ENCODE data around the gene E2F4. TPM values are rescaled to one million over a fixed set of nuclear protein-coding genes. Genes with fewer than 3 reads are reported as not detected.

The E2F4 gene
- polyA plus RNA-seq, 1 donor (not counting 4 experiments of a cell fraction or from before 2014, with no cell fraction given) = 64.7 TPM

- Histone ChIP-seq H3K27ac (ENCODE audit: control insufficient read depth, insufficient read depth, low read length) (no peak overlapping the region), H3K4me1 (ENCODE audit: control insufficient read depth, extremely low read depth, insufficient read depth, low read length) (peaks cover 15% of the 10 kb centered on the region), H3K9ac (ENCODE audit: control insufficient read depth, extremely low read depth, insufficient read depth, low read length) (peak overlapping the region; percentile 89), H3K4me3 (ENCODE audit: control insufficient read depth in 2 of 3, extremely low read depth in 1 of 3, insufficient read depth in 2 of 3, low read depth in 1 of 3, low read length in 3 of 3) (peak overlapping the region in 2 of 3 experiments; percentile 47 to 85), H2AFZ (ENCODE audit: control insufficient read depth, low read length) (peak overlapping the region; percentile 65), H3K9me1 (ENCODE audit: control insufficient read depth, extremely low read depth, insufficient read depth, low read length) (peaks cover 2% of the 10 kb centered on the region), H3K36me3 (ENCODE audit: control insufficient read depth in 2 of 2, extremely low read depth in 1 of 2, insufficient read depth in 2 of 2, low read length in 2 of 2) (peaks cover 22 to 31% of the 10 kb centered on the region in 2 experiments), H3K27me3 (ENCODE audit: control insufficient read depth, extremely low read depth, insufficient read depth, low read length) (no peaks in the 10 kb centered on the region), H3K9me3 (ENCODE audit: control insufficient read depth, low read depth, low read length) (no peaks in the 10 kb centered on the region), H3K79me2 (ENCODE audit: control insufficient read depth, insufficient read depth, low read length) (peaks cover 41% of the 10 kb centered on the region), H3K4me2 (ENCODE audit: control insufficient read depth, extremely low read depth, insufficient read depth, low read depth, low read length) (peak overlapping the region; percentile 69), H4K20me1 (ENCODE audit: control insufficient read depth, extremely low read depth, insufficient read depth, low read length) (peaks cover 4% of the 10 kb centered on the region)
- TF ChIP-seq CTCF (optimal IDR thresholded peaks at IDR 0.05 in 1 of 3, IDR thresholded peaks at IDR 0.05 in 1 of 3, conservative IDR thresholded peaks at IDR 0.05 in 1 of 3; ENCODE audit: extremely low read depth in 1 of 3, insufficient read depth in 2 of 3, low read length in 3 of 3) (no peak), EZH2 (IDR thresholded peaks at IDR 0.05; ENCODE audit: low read length) (no peak)
- DNase-seq (ENCODE audit: low read depth, low spot score) = no peak
- dilution Hi-C loops (cut with MboI; ENCODE audit: extremely low pct_ligation_motif_present, low sequenced_read_pairs) = no loop called here
- FAIRE-seq = no peak
Measured at GRCh38 chr16:67191411-67191994, 452 bp upstream of the E2F4 start.

- Histone ChIP-seq H3K9me1 (ENCODE audit: control insufficient read depth, extremely low read depth, insufficient read depth, low read length) (peaks cover 2% of the 10 kb centered on the region), H3K4me2 (ENCODE audit: control insufficient read depth, extremely low read depth, insufficient read depth, low read depth, low read length) (peak overlapping the region; percentile 82), H3K79me2 (ENCODE audit: control insufficient read depth, insufficient read depth, low read length) (peaks cover 44% of the 10 kb centered on the region), H4K20me1 (ENCODE audit: control insufficient read depth, extremely low read depth, insufficient read depth, low read length) (peaks cover 4% of the 10 kb centered on the region), H3K4me3 (ENCODE audit: control insufficient read depth in 2 of 3, extremely low read depth in 1 of 3, insufficient read depth in 2 of 3, low read depth in 1 of 3, low read length in 3 of 3) (peak overlapping the region; percentile 81 to 95 (median 85)), H3K9me3 (ENCODE audit: control insufficient read depth, low read depth, low read length) (no peaks in the 10 kb centered on the region), H2AFZ (ENCODE audit: control insufficient read depth, low read length) (no peak overlapping the region), H3K27me3 (ENCODE audit: control insufficient read depth, extremely low read depth, insufficient read depth, low read length) (no peaks in the 10 kb centered on the region), H3K27ac (ENCODE audit: control insufficient read depth, insufficient read depth, low read length) (peak overlapping the region; percentile 69), H3K4me1 (ENCODE audit: control insufficient read depth, extremely low read depth, insufficient read depth, low read length) (peaks cover 17% of the 10 kb centered on the region), H3K9ac (ENCODE audit: control insufficient read depth, extremely low read depth, insufficient read depth, low read length) (peak overlapping the region; percentile 89), H3K36me3 (ENCODE audit: control insufficient read depth in 2 of 2, extremely low read depth in 1 of 2, insufficient read depth in 2 of 2, low read length in 2 of 2) (peaks cover 27 to 44% of the 10 kb centered on the region in 2 experiments)
- dilution Hi-C loops (cut with MboI; ENCODE audit: extremely low pct_ligation_motif_present, low sequenced_read_pairs) = no loop called here
- DNase-seq (ENCODE audit: low read depth, low spot score) (no peak), FAIRE-seq (no peak)
- TF ChIP-seq EZH2 (IDR thresholded peaks at IDR 0.05; ENCODE audit: low read length) = no peak
- TF ChIP-seq CTCF (optimal IDR thresholded peaks at IDR 0.05 in 1 of 3, IDR thresholded peaks at IDR 0.05 in 1 of 3, conservative IDR thresholded peaks at IDR 0.05 in 1 of 3; ENCODE audit: extremely low read depth in 1 of 3, insufficient read depth in 2 of 3, low read length in 3 of 3) = no peak
Measured at GRCh38 chr16:67192781-67193361, 916 bp downstream of the E2F4 start.
